GM19397 (cell line): ENCODE measurements around the gene NKIRAS1.
A peak's percentile ranks its signal among the peaks of the same experiment; 100 is the strongest.
"Not testable (repeated sequence)": the region's sequence is repeated elsewhere in the genome, so short reads cannot be mapped to it uniquely, and the experiment has no call there.

Experiments used
- ATAC-seq: cut with Tn5 transposase; IDR thresholded peaks from one replicate; pipeline ENCODE4 v1.9.1; 2021; ENCODE audit warnings: mild to moderate bottlenecking, moderate library complexity; ENCODE audit not compliant: unreplicated experiment

Gene NKIRAS1

GRCh38 chr3:23941440-23941839 lies 24.6 kb upstream of the NKIRAS1 start:
- ATAC-seq = no peak

- no peak for ATAC-seq
Observed at GRCh38 chr3:23940775-23941174, 24.0 kb upstream of the NKIRAS1 start.

GRCh38 chr3:23938688-23939087 lies 21.9 kb upstream of the NKIRAS1 start:
- ATAC-seq = no peak

- ATAC-seq = no peak
Observed at GRCh38 chr3:23937296-23937695, 20.5 kb upstream of the NKIRAS1 start.

- ATAC-seq = no peak
Observed at GRCh38 chr3:23934253-23934652, 17.5 kb upstream of the NKIRAS1 start.

GRCh38 chr3:23932571-23932970 lies 15.8 kb upstream of the NKIRAS1 start:
- no peak for ATAC-seq

- ATAC-seq = no peak
Observed at GRCh38 chr3:23931597-23931996, 14.8 kb upstream of the NKIRAS1 start.

- no peak for ATAC-seq
Observed at GRCh38 chr3:23928524-23928923, 11.7 kb upstream of the NKIRAS1 start.

- ATAC-seq = no peak
Observed at GRCh38 chr3:23926736-23927135, 9.9 kb upstream of the NKIRAS1 start.

- no peak for ATAC-seq
Observed at GRCh38 chr3:23926246-23926645, 9.5 kb upstream of the NKIRAS1 start.

- no peak for ATAC-seq
Observed at GRCh38 chr3:23923786-23924185, 7.0 kb upstream of the NKIRAS1 start.

- no peak for ATAC-seq
Observed at GRCh38 chr3:23921052-23921511, 4.3 kb upstream of the NKIRAS1 start.

- no peak for ATAC-seq
Observed at GRCh38 chr3:23920151-23920655, 3.4 kb upstream of the NKIRAS1 start.

- no peak for ATAC-seq
Observed at GRCh38 chr3:23919628-23920027, 2.8 kb upstream of the NKIRAS1 start.

- not testable (repeated sequence) for ATAC-seq
Observed at GRCh38 chr3:23918331-23918730, 1.5 kb upstream of the NKIRAS1 start.

- not testable (repeated sequence) for ATAC-seq
Observed at GRCh38 chr3:23917679-23918303, 1.0 kb upstream of the NKIRAS1 start.

GRCh38 chr3:23916152-23916885 lies 471 bp downstream of the NKIRAS1 start:
- peak; percentile 47 for ATAC-seq

GRCh38 chr3:23915537-23916108 lies 1.2 kb downstream of the NKIRAS1 start:
- ATAC-seq = no peak

GRCh38 chr3:23913873-23914743 lies 2.7 kb downstream of the NKIRAS1 start:
- no peak for ATAC-seq

GRCh38 chr3:23913182-23913581 lies 3.6 kb downstream of the NKIRAS1 start:
- ATAC-seq = no peak

- ATAC-seq = not testable (repeated sequence)
Observed at GRCh38 chr3:23912335-23912734, 4.5 kb downstream of the NKIRAS1 start.
